ENCODE measurements around the gene ADH1A.
A peak's percentile ranks its signal among the peaks of the same experiment; 100 is the strongest.
"Not testable (repeated sequence)": the region's sequence is repeated elsewhere in the genome, so short reads cannot be mapped to it uniquely, and the experiment has no call there.

ADH1A gene

GRCh38 chr4:99290848-99291786, at the start of gene ADH1A:
Gene ADH1A, minus strand, starts transcription at chr4:99290985. Its CDS starts 71 bp downstream, at chr4:99290914.
- no peak within 1 kb of the TSS for H3K27ac ChIP-seq
- no peak for DNase-seq (ENCODE audit: low read depth, low spot score)

- H3K27ac ChIP-seq: no peak overlapping the region
- DNase-seq (ENCODE audit: low read depth, low spot score): no peak
These were observed 48.4 kb upstream of the ADH1A start for GRCh38 chr4:99339172-99339571.

GRCh38 chr4:99336553-99336952, 45.8 kb upstream of the ADH1A start:
- no peak for DNase-seq (ENCODE audit: low read depth, low spot score)
- H3K27ac ChIP-seq: no peak overlapping the region

GRCh38 chr4:99334880-99335279, 44.1 kb upstream of the ADH1A start:
- no peak for DNase-seq (ENCODE audit: low read depth, low spot score)
- H3K27ac ChIP-seq: no peak overlapping the region

- no peak for DNase-seq (ENCODE audit: low read depth, low spot score)
- no peak overlapping the region for H3K27ac ChIP-seq
These were observed 39.9 kb upstream of the ADH1A start for GRCh38 chr4:99330648-99331047.

- no peak for DNase-seq (ENCODE audit: low read depth, low spot score)
- no peak overlapping the region for H3K27ac ChIP-seq
These were observed 39.1 kb upstream of the ADH1A start for GRCh38 chr4:99329876-99330275.

- DNase-seq (ENCODE audit: low read depth, low spot score): no peak
These were observed 34.2 kb upstream of the ADH1A start for GRCh38 chr4:99324979-99325378.

GRCh38 chr4:99324361-99324760, 33.6 kb upstream of the ADH1A start:
- DNase-seq (ENCODE audit: low read depth, low spot score): no peak
- H3K27ac ChIP-seq: no peak overlapping the region

More at GRCh38 chr4:99324979-99325378, 34.2 kb upstream of the ADH1A start:
- no peak overlapping the region for H3K27ac ChIP-seq

GRCh38 chr4:99323756-99324155, 33.0 kb upstream of the ADH1A start:
- DNase-seq (ENCODE audit: low read depth, low spot score): no peak
- no peak overlapping the region for H3K27ac ChIP-seq

GRCh38 chr4:99321241-99322191, 30.7 kb upstream of the ADH1A start, which contains the start of gene ADH1B:
Gene ADH1B, minus strand, starts transcription at chr4:99321401. Its CDS starts 70 bp downstream, at chr4:99321331.
- H3K27ac ChIP-seq: no peak within 1 kb of the TSS
- no peak for DNase-seq (ENCODE audit: low read depth, low spot score)

GRCh38 chr4:99317811-99318210, 27.0 kb upstream of the ADH1A start:
- not testable (repeated sequence) for H3K27ac ChIP-seq; DNase-seq (ENCODE audit: low read depth, low spot score)

- H3K27ac ChIP-seq: no peak overlapping the region
- DNase-seq (ENCODE audit: low read depth, low spot score): no peak
These were observed 26.6 kb upstream of the ADH1A start for GRCh38 chr4:99317354-99317753.

GRCh38 chr4:99315839-99316238, 25.1 kb upstream of the ADH1A start:
- H3K27ac ChIP-seq: no peak overlapping the region
- DNase-seq (ENCODE audit: low read depth, low spot score): no peak

GRCh38 chr4:99314211-99314610, 23.4 kb upstream of the ADH1A start:
- no peak for DNase-seq (ENCODE audit: low read depth, low spot score)
- no peak overlapping the region for H3K27ac ChIP-seq

GRCh38 chr4:99310389-99310788, 19.6 kb upstream of the ADH1A start:
- no peak overlapping the region for H3K27ac ChIP-seq
- no peak for DNase-seq (ENCODE audit: low read depth, low spot score)

GRCh38 chr4:99305638-99306400, 15.0 kb upstream of the ADH1A start:
- H3K27ac ChIP-seq: no peak overlapping the region
- no peak for DNase-seq (ENCODE audit: low read depth, low spot score)

- DNase-seq (ENCODE audit: low read depth, low spot score): no peak
- H3K27ac ChIP-seq: no peak overlapping the region
These were observed 10.8 kb upstream of the ADH1A start for GRCh38 chr4:99301376-99302164.

- H3K27ac ChIP-seq: no peak overlapping the region
- DNase-seq (ENCODE audit: low read depth, low spot score): peak; percentile 27
These were observed 10.1 kb upstream of the ADH1A start for GRCh38 chr4:99300934-99301333.

- no peak for DNase-seq (ENCODE audit: low read depth, low spot score)
These were observed 2.6 kb upstream of the ADH1A start for GRCh38 chr4:99293357-99293756.

More at GRCh38 chr4:99293357-99293756, 2.6 kb upstream of the ADH1A start:
- H3K27ac ChIP-seq: no peak overlapping the region

Measured in epithelial cell of prostate (primary cell).